ENCODE data around the gene RIPK3.
"Not testable (repeated sequence)": the region's sequence is repeated elsewhere in the genome, so short reads cannot be mapped to it uniquely, and the experiment has no call there.

Gene RIPK3

GRCh38 chr14:24369463-24369862, 29.7 kb upstream of the RIPK3 start:
- DNase-seq: no peak

GRCh38 chr14:24368562-24369252, 28.9 kb upstream of the RIPK3 start:
- DNase-seq: no peak

GRCh38 chr14:24368212-24368561, 28.4 kb upstream of the RIPK3 start:
- no peak for DNase-seq

- DNase-seq: no peak
Measured at GRCh38 chr14:24367514-24368211, 27.9 kb upstream of the RIPK3 start, which contains the start of gene NFATC4. Gene NFATC4, plus strand, starts transcription at chr14:24368184. Its CDS starts 157 bp downstream, at chr14:24368341.

DNA sequence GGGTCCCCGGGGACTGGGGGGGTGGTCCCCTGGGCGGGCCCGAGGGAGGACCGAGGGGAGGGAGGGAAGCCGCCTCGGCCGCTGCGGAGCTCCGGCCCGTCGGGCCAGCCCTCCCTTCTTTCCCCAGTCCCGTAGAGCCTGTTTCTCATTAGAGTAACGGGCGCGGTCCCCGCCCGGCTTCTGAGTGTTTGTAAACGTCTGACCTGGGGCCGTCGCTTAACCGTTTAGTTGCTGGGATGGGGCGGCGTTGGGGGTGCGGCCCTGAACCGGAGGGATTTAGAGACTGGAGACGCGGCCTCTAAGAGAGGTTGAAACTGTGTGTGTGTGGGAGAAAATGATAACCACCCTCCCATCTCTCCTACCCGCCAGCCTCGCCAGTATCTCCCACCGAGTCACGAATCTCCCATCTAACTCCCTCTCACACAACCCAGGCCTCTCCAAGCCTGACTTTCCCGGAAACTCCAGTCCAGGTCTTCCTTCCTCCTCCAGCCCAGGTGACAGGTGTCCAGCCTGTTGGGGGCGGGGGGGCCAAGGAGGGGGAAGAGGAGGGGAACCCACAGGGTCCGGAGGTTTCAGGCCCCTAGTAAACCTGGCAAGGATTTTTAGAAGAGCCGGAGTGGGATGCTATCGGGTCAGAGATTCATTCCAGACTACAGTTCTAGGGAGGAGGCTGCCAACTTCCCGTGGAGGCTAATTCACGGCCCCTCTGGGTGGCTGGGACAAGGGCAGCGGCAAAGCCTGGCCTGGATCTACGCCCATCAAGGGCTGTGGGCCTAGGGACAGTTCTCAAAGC, 27.1 kb upstream of the RIPK3 start:
- DNase-seq: no peak

GRCh38 chr14:24366413-24366720, 26.6 kb upstream of the RIPK3 start:
- no peak for DNase-seq

- DNase-seq: peak; percentile 36
Measured at GRCh38 chr14:24365600-24366412, 26.0 kb upstream of the RIPK3 start.

DNA sequence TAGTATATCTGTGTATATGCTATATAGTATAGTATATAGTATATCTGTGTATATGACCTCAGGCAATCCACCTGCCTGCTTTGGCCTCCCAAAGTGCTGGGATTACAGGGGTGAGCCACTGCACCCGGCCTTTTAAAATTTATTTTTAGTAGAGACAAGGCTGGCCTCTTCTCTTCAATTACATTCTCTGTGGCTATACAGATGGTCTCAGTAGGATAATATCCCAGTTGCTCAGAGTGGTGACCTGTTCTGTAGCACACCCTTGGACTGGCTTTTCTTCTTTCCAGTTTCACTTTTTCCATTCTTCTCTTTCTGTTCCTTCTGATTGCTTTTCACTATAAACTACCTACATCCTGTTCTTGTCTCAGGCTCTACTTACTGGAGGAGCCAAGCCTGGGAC, 25.1 kb upstream of the RIPK3 start:
- DNase-seq: no peak

DNA sequence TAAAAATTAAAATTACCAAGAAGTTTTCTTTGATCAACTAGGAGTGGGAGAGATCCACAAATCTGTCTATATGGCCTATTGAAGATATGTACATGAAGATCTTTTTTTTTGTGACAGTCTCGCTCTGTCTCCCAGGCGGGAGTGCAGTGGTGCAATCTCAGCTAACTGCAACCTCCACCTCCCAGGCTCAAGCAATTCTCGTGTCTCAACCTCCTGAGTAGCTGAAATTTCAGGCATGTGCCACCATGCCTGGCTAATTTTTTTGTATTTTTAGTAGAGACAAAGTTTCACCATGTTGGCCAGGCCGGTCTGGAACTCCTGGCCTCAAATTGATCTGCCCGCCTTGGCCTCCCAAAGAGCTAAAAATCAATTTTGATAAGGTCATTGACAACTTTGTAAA, 23.6 kb upstream of the RIPK3 start:
- DNase-seq: no peak

DNA sequence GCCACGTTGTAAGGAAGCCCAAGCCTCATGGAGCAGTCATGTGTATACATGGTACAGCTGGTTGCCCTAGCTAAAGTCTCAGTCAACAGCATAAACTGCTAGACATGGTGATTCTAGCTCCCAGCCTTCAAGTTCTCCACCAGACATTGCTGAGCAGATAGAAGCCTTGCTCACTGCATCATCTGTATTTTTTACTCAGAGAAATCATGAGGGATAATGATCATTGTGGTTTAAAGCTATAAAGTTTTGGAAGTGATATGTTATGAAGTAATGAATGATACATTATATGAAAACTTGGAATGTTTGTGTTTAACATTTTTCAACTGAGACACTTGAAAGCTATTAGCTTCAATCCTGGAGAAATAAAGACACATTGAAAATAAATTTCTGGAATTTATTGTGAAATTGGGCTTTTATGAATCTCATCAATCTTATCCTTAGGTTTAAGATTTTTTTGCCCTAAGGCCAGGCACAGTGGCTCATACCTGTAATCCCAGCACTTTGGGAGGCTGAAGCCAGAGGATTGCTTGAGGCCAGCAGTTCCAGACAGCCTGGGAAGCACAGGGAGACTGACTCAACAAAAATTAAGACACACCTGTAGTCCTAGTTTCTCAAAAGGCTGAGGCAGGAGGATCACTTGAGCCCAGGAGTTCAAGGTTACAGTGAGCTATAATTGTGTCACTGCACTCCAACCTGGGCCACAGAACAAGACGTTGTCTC, 22.6 kb upstream of the RIPK3 start:
- DNase-seq: no peak

DNA sequence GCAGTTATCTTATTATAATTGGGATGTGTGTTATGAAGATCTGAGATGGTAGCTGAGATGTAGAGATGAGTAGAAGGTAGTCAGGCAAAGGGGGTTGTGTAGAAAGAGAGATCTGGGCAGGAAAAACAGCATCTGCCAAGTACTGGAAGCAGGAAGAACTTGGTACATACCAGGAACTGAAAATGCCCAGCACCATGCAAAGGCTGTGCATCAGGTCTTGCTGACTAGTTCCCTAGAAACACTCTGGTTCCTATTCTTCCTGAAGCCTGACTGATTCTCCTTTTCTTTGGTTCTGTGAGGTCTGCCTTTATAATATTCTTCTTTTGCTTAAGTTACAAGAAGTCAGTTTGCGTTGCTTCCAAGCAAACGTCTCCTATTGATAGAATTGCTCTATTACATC, 21.5 kb upstream of the RIPK3 start:
- DNase-seq: no peak

DNA sequence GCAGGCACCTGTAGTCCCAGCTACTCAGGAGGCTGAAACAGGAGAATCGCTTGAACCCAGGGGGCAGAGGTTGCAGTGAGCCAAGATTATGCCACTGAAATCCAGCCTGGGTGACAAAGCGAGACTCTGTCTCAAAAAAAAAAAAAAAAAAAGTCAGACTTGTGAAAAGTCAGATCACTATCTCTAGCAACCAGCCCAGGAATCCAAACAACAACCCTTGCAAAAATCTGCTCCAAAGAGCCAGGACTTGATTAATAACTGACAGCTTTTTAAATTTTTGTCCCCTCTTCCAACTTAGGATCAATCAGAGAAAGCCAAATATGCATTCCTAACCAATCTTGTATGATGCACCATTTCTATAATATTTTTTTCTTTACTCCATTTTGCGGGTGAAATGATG, 20.5 kb upstream of the RIPK3 start:
- no peak for DNase-seq

GRCh38 chr14:24356208-24356607, 16.4 kb upstream of the RIPK3 start:
- DNase-seq: no peak

- DNase-seq: no peak
Measured at GRCh38 chr14:24355009-24355408, 15.2 kb upstream of the RIPK3 start.

GRCh38 chr14:24354482-24354825, 14.7 kb upstream of the RIPK3 start:
- not testable (repeated sequence) for DNase-seq

DNA sequence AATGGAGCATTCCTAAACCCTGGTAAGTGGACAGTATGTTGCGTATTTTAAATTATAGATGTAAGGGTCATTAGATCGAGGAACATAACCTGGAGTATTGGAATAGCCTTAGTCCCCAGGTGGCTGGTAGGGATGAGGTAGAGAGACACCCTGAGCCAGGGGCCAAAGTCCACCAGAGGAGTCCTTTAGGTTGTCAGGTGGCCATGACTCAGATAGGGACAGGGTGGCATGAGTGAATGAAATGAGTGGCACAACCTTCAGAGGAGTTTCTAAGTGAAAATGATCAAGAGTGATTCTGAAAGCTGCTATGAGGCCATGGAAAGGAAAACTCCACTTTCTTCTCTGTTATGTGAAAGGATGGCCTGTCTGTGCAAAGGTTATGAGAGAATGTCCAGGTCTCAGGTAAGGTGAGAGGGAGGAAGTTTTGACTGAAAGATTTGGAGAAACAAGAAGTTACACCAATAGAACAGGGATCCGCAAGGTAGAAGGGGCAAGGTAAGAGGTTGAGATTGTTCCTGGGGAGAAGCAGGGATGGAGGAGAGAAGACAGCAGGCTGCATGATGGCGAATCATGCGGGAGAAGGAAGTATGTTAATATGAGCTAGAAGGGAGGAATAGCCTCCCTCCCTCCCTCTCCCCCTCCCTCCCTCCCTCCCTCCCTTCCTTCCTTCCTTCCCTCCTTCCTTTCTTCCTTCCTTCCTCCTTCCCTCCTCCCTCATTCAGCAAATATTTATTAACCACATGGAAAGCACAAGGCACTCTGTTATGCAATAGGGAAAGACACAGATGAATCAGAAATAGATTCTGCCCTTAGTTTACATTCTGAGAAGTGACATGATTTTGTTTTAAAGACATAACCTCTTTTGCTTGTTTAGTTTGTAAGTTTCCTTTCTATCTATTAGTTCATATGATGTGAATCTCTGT, 14.0 kb upstream of the RIPK3 start:
- DNase-seq: no peak

- no peak for DNase-seq
Measured at GRCh38 chr14:24351517-24351916, 11.7 kb upstream of the RIPK3 start.

GRCh38 chr14:24349742-24350141, 10.0 kb upstream of the RIPK3 start:
- DNase-seq: no peak

DNA sequence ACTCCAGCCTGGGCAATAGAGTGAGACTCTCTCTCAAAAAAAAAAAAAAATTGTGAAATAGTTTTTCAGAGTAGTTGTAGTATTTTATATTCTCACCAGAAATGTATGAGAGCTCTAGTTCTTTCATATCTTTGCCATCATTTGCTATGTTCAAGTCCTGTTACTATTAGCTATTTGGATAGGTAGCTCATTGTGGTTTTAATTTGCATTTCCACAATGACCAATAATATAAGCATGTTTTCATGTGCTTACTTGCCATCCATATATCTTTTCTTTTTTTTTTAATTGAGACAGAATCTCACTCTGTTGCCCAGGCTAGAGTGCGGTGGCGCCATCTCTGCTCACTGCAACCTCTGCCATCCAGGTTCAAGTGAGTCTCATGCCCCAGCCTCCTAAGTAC, 8.4 kb upstream of the RIPK3 start:
- DNase-seq: no peak

GRCh38 chr14:24347134-24347533, 7.3 kb upstream of the RIPK3 start:
- no peak for DNase-seq
